HUES64 (cell line): Measurements from ENCODE around the gene FLNC.

Source experiments
- H3K27ac ChIP-seq: 2 replicates; pipeline ENCODE4 v1.7.0; 2013; ENCODE audit warnings: low read depth, low read length, inconsistent platforms
- H3K27me3 ChIP-seq: 2 replicates; pipeline ENCODE4 v1.6.1; 2013; ENCODE audit warnings: mild to moderate bottlenecking, low read length; ENCODE audit not compliant: insufficient read depth
- H3K36me3 ChIP-seq: 2 replicates; pipeline ENCODE4 v1.6.1; 2013; ENCODE audit warnings: mild to moderate bottlenecking, low read length; ENCODE audit not compliant: insufficient read depth
- H3K4me1 ChIP-seq: 2 replicates; pipeline ENCODE4 v1.6.1; 2013; ENCODE audit warnings: mild to moderate bottlenecking, low read length, moderate library complexity; ENCODE audit not compliant: insufficient read depth
- H3K4me3 ChIP-seq: 2 replicates; pipeline ENCODE4 v1.5.1; 2013; ENCODE audit warnings: mild to moderate bottlenecking, low read length, moderate library complexity
- H3K9ac ChIP-seq: 2 replicates; pipeline ENCODE4 v1.6.1; 2013; ENCODE audit warnings: mild to moderate bottlenecking, low read depth, low read length
- H3K9me3 ChIP-seq: 2 replicates; pipeline ENCODE4 v1.6.1; 2013; ENCODE audit warnings: low read depth, low read length; ENCODE audit not compliant: insufficient read depth
- WGBS: fragments of 150-250, 120-280 bp; methylation state at CpG from one replicate; pipeline ENCODE4 v1.1.7; 2013; ENCODE audit warnings: missing lambda C conversion rate; 5-methylcytosine and 5-hydroxymethylcytosine counted together

Gene FLNC

DNA sequence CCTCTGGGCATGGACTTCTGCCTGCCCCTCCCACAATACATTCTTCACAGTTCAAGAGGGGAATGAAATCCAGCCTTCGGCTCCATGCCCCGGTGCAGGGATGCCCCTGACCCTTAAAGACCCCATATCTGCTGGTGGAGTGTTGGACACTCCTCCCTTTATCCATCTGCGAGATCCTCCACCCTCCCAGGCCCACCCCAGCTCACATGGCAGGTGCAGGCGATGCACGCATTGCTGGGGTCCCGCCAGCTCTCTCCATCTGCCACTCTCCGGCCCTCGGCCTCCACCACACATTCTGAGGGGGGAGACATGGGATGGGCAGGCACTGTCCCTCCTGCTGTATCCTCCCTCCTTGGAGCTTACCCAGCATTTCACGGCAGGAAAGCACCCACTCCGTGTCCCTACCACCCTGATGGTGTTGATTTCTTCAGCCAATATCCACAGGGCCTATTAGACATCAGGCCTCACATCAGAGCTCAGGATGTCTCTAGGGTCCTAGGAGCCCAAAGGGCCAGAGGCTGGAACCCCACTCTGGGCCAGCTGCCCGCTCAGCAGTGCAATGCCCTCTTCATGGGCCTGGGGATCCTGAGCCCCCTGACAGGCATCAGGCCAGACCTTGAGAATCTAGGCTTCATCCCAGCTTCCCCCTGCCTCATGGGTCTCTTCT, 50.7 kb downstream of the FLNC start:
- no peak overlapping the region for H3K27ac ChIP-seq
- H3K36me3 ChIP-seq, result no peaks in the 10 kb centered on the region
- WGBS, result 92% methylated on average over 11 of the region's 11 CpGs
- no peaks in the 10 kb centered on the region for H3K4me1 ChIP-seq
- no peaks in the 10 kb centered on the region for H3K9me3 ChIP-seq
- H3K9ac ChIP-seq, result no peak overlapping the region
- no peak overlapping the region for H3K4me3 ChIP-seq
- H3K27me3 ChIP-seq, result no peaks in the 10 kb centered on the region

DNA sequence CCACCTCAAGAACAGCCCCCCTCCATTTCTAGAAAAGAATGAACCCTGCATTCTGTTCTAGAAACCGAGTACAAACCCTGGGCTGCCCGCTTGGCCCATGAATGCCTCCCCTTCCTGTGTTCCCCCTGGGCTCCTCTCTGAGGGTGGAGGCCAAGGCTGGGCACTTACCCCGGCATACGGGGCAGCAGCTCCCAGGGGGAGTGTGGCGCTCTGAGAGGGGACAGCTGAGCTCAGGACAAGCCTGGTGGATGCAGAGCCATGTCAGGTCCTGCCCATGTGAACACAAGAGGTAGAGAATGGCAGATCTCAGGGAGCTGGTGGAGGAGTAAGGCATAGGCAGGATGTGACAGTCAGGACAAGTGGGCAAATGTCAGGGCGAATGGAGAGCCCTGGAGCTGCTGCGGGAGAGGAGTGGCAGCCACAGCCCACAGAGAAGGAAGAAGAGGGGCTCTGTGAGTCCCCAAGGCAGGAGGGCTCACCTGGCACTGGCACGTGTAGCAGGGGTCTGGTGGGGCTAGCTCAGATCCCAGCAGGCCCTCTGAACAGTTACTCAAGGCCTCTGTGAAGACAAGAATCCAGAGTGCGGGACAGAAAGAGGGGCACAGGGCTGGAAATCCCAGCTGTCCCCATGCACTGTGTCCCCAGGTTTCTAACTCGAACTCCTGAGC, 51.4 kb downstream of the FLNC start:
- Histone ChIP-seq H3K9ac (no peak overlapping the region), H3K27ac (no peak overlapping the region), H3K27me3 (no peaks in the 10 kb centered on the region), H3K9me3 (no peaks in the 10 kb centered on the region), H3K36me3 (no peaks in the 10 kb centered on the region), H3K4me3 (no peak overlapping the region), H3K4me1 (no peaks in the 10 kb centered on the region)
- WGBS, result 90% methylated on average over 10 of the region's 10 CpGs

DNA sequence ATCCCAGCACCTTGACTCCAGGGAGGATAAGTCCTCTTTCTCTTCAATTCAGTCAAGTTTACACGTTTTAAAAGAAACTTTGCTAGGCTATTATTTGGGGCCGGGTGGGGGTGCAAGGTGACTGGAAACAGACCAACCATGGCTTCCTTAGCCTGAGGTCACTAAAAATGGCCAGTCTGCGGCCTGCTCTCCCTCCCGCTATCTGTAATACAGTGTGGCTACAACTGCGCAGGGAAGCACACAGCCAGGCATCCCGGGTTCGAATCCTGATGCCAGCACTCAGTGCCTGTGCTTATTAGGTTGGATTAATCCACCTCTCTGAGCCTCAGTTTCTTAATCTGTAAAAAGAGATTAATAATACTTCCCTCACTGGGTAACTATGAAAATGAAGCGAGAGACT, 51.9 kb downstream of the FLNC start:
- Histone ChIP-seq H3K4me3 (no peak overlapping the region), H3K36me3 (no peaks in the 10 kb centered on the region), H3K4me1 (no peaks in the 10 kb centered on the region), H3K27me3 (no peaks in the 10 kb centered on the region), H3K27ac (no peak overlapping the region), H3K9ac (no peak overlapping the region), H3K9me3 (no peaks in the 10 kb centered on the region)
- WGBS, result 92% methylated on average over 8 of the region's 8 CpGs

DNA sequence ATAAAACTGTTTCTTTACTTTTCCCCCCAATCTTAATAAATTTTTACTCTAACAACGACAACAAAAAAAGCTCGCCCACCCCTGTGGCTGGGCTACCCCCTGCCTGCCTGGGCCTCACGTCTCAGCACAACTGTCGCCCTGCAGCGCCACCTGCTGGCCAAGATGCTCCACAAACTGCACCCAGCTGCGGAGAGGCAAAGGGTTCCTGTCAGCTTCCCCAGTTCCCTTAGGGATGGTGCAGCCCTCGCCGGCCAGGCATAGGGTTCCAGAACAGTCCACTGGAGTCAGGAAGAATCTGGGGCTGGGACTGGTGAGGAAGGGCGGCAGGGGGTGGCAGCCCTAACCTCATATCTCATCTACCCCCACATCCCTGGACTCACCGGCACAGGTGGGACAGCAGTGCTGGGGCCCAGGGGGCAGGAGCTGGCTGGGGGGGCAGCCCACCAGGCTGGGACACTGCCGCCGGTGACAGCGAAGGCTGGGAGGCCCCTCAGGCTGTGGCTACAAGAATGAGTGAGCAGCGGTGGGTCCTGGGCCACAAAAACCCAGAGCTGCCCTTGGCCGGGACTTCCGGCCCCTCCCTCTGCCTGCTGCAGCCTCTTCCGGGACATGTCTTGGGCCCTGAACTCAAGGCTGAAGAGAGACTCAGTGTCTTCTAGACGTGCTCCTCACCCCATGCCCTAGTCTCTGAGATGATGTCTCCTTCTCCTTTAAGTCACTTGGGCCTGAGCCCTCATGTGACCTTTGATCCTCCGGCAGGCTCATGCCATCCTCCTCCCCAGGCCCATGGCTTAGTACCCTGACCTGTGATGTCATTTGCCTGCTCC, 53.6 kb downstream of the FLNC start:
- Histone ChIP-seq H3K4me3 (no peak overlapping the region), H3K27ac (no peak overlapping the region), H3K9me3 (no peaks in the 10 kb centered on the region), H3K36me3 (no peaks in the 10 kb centered on the region), H3K4me1 (no peaks in the 10 kb centered on the region), H3K27me3 (no peaks in the 10 kb centered on the region), H3K9ac (no peak overlapping the region)
- WGBS, result 49% methylated on average over 18 of the region's 19 CpGs

DNA sequence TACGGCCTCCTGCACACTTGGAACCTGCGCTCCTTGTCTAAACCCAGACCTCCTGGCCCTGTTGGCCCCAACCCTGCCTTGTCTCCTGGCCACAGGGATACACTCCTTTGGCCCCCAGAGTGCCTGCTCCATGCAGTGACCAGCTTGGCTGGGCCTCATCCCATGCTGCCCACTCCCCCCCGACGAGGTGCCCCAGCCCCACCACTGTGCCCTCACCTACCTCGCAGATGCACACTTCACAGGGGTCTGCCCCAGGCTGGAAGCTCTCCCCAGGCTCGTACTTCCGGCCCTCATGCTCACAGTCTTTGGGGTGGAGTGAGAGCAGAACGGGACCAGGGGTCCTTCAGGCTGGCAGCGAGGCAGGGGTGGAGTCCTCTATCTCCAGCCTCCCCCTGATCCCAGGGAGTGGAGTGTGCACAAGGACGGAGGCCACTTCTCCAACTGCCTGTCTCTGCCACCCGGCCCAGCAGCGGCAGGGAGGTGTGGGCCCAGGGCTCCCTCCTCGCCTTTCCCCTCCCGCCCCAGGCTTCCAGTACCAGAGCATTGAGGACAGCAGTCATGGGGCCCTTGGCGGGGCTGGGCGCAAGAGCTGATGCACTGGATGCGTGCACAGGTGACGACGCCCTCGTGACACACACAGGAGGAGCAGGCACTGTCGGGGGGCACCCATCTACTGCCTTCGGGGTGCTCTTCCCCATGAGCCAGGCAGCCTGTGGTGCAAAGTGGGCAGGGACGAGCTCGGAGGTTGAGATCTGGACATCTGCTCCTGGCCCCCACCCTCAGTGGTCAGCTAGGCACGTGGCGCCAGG, 54.6 kb downstream of the FLNC start:
- H3K9ac ChIP-seq, result no peak overlapping the region
- H3K27me3 ChIP-seq, result no peaks in the 10 kb centered on the region
- H3K27ac ChIP-seq, result no peak overlapping the region
- H3K4me3 ChIP-seq, result no peak overlapping the region
- WGBS, result 91% methylated on average over 26 of the region's 26 CpGs
- no peaks in the 10 kb centered on the region for H3K36me3 ChIP-seq
- no peaks in the 10 kb centered on the region for H3K9me3 ChIP-seq
- no peaks in the 10 kb centered on the region for H3K4me1 ChIP-seq

- 98% methylated on average over 9 of the region's 10 CpGs for WGBS
- no peaks in the 10 kb centered on the region for H3K36me3 ChIP-seq
- no peak overlapping the region for H3K9ac ChIP-seq
- H3K4me3 ChIP-seq, result no peak overlapping the region
- H3K27me3 ChIP-seq, result peaks cover 3% of the 10 kb centered on the region; the same call in 1 of the 2 replicates
- H3K4me1 ChIP-seq, result no peaks in the 10 kb centered on the region
- H3K27ac ChIP-seq, result no peak overlapping the region
- H3K9me3 ChIP-seq, result no peaks in the 10 kb centered on the region
Measured at GRCh38 chr7:128885370-128886187, 55.4 kb downstream of the FLNC start.

GRCh38 chr7:128886391-128887168, 56.4 kb downstream of the FLNC start:
- no peak overlapping the region for H3K4me3 ChIP-seq
- H3K9me3 ChIP-seq, result no peaks in the 10 kb centered on the region
- WGBS, result 77% methylated on average over 14 of the region's 14 CpGs
- H3K27me3 ChIP-seq, result peaks cover 12% of the 10 kb centered on the region
- no peak overlapping the region for H3K27ac ChIP-seq
- no peaks in the 10 kb centered on the region for H3K36me3 ChIP-seq
- H3K4me1 ChIP-seq, result no peaks in the 10 kb centered on the region
- no peak overlapping the region for H3K9ac ChIP-seq

DNA sequence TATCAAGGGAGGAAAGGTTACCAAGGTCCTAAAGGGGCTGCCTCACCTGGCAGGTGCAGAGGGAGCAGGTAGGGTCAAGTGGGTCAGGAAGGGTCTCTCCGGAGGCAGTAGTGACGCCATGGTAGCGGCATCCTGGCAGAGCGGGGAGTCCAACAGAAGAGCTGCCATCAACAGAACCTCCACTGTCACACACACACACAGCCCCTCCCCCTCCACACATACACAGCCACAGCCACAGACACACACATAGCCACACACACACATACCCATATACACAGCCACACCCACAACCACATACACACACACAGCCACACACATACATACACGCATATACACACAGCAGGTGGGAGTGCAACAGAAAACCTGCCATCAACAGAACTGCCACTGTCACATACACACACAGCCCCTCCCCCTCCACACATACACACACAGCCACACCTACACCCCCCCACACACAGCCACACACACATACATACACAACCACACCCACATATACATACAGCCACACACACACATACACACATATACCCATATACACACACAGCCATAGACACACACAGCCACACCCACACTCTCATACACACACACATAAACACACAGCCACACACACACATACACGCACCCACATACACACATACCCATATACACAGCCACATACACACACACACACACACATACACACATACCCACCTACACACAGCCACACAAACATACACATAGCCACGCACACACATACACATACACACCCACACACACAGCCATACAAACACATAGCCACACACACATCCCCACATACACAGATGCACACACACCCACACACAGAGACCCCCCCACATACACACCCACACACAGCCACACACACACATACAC, 57.2 kb downstream of the FLNC start:
- WGBS, result 90% methylated on average over 7 of the region's 7 CpGs
- no peak overlapping the region for H3K9ac ChIP-seq
- no peak overlapping the region for H3K27ac ChIP-seq

DNA sequence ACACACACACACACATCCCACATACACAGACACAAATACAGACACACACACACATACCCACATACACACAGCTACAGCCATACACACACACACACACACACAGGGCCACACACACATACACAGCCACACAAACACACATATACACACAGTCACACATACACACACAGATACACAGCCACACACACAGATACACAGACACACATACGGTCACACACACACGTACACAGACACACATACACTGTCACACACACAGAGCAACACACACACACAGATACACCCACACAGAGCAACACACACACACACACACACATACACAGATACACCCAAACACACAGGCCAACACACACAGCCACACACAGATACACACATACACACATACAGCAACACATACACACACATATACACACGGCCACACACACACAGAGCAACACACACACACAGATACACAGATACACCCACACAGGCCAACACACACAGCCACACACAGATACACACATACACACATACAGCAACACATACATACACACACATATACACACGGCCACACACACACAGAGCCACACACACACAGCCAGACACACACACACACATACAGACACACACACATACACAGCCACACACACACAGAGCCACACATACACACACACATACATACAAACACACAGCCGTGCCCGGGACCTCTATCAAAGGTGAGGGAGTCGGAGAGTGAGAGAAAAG, 58.0 kb downstream of the FLNC start:
- Histone ChIP-seq H3K27me3 (peaks cover 15% of the 10 kb centered on the region), H3K9me3 (no peaks in the 10 kb centered on the region), H3K27ac (no peak overlapping the region), H3K4me1 (no peaks in the 10 kb centered on the region), H3K4me3 (no peak overlapping the region), H3K9ac (no peak overlapping the region), H3K36me3 (no peaks in the 10 kb centered on the region)
- WGBS, result 87% methylated on average over 6 of the region's 7 CpGs

More for the DNA sequence above, 57.2 kb downstream of the FLNC start:
- Histone ChIP-seq H3K4me1 (no peaks in the 10 kb centered on the region), H3K27me3 (peaks cover 15% of the 10 kb centered on the region), H3K9me3 (no peaks in the 10 kb centered on the region), H3K4me3 (no peak overlapping the region), H3K36me3 (no peaks in the 10 kb centered on the region)
